Adipocyte (in vitro differentiated cells): ENCODE data around the gene MYLK4.

ENCODE experiments used
- DNase-seq: peaks from one replicate; pipeline ENCODE4 v3.0.0-alpha.2; 2015; ENCODE audit warnings: low read depth
- H3K27me3 ChIP-seq: replicated peaks from 2 replicates; pipeline ENCODE4 v1.7.0; 2013; ENCODE audit warnings: mild to moderate bottlenecking, low read length, moderate library complexity; ENCODE audit not compliant: control insufficient read depth, insufficient read depth
- H3K36me3 ChIP-seq: 2 replicates; pipeline ENCODE4 v1.7.0; 2013; ENCODE audit warnings: low read length, mild to moderate bottlenecking, moderate library complexity; ENCODE audit not compliant: control insufficient read depth, insufficient read depth, severe bottlenecking
- H3K4me1 ChIP-seq: 2 replicates; pipeline ENCODE4 v1.7.0; 2013; ENCODE audit warnings: mild to moderate bottlenecking, low read length, moderate library complexity; ENCODE audit not compliant: control insufficient read depth, insufficient read depth
- H3K4me3 ChIP-seq: 2 replicates; pipeline ENCODE4 v1.7.0; 2013; ENCODE audit warnings: mild to moderate bottlenecking, low read length, moderate library complexity
- H3K9ac ChIP-seq: 2 replicates; pipeline ENCODE4 v1.7.0; 2013; ENCODE audit warnings: mild to moderate bottlenecking, low read length, moderate library complexity
- H3K9me3 ChIP-seq: 2 replicates; pipeline ENCODE4 v1.7.0; 2013; ENCODE audit warnings: mild to moderate bottlenecking, low read length, moderate library complexity; ENCODE audit not compliant: control insufficient read depth

The MYLK4 gene

DNA sequence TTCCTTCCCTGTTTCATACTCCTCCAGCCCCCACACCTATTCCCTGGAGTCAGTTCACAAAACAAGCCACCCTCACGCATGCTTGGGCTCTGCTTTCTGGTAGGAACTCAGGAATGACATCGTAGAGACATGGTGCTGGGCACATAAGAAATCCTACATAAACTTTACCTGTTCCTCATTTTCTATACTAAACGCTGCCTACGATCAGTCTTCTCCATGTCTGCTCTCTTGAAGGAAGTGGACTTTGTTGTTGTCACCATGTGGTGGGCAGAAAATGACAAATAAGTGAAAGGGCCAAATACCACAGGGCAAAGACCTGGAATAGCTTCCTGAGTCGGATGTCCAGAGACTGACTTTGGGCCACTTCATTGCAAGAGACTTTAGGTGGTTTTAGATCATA is 10.1 kb downstream of the MYLK4 start:
- no peak for DNase-seq
- H3K9ac ChIP-seq, result no peak overlapping the region
- peaks cover 4% of the 10 kb centered on the region for H3K4me1 ChIP-seq
- H3K36me3 ChIP-seq, result no peaks in the 10 kb centered on the region
- no peak overlapping the region for H3K4me3 ChIP-seq
- H3K9me3 ChIP-seq, result no peaks in the 10 kb centered on the region
- H3K27me3 ChIP-seq, result no peaks in the 10 kb centered on the region

- no peak overlapping the region for H3K9ac ChIP-seq
- DNase-seq, result no peak
- H3K4me1 ChIP-seq, result peaks cover 4% of the 10 kb centered on the region
- H3K9me3 ChIP-seq, result no peaks in the 10 kb centered on the region
- H3K36me3 ChIP-seq, result no peaks in the 10 kb centered on the region
- H3K4me3 ChIP-seq, result no peak overlapping the region
- H3K27me3 ChIP-seq, result no peaks in the 10 kb centered on the region
Observed at GRCh38 chr6:2739335-2739734, 11.4 kb downstream of the MYLK4 start.

DNA sequence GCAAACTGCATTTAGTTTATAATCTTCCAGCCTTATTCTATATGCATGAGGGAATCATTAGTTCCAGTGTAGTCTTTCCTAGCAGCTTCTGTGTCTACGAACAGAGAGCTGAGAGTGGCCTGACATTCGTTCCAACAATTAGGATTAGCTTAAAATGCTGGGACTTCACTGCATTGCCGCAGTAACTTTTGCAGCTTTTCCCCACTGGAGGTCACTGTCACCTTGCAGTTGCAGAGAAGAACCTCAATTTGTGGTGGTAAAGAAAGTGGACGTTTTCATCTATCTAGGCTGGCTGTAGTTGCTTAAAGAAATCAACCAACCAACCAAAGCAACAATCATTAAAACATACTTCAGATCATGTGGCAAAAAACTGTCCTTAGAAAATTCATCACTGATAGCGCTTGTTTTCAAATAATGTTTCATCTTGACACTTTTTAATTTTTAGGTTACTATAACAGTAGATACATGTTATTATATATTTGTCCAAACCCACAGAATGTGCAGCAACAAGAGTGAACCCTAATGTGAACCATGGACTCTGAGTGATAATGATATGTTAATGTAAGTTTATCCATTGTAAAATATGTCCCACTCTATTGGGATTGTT is 12.2 kb downstream of the MYLK4 start:
- no peaks in the 10 kb centered on the region for H3K27me3 ChIP-seq
- no peak overlapping the region for H3K4me3 ChIP-seq
- peak; percentile 78 for DNase-seq
- no peaks in the 10 kb centered on the region for H3K9me3 ChIP-seq
- peaks cover 4% of the 10 kb centered on the region for H3K4me1 ChIP-seq
- H3K36me3 ChIP-seq, result no peaks in the 10 kb centered on the region
- no peak overlapping the region for H3K9ac ChIP-seq

DNA sequence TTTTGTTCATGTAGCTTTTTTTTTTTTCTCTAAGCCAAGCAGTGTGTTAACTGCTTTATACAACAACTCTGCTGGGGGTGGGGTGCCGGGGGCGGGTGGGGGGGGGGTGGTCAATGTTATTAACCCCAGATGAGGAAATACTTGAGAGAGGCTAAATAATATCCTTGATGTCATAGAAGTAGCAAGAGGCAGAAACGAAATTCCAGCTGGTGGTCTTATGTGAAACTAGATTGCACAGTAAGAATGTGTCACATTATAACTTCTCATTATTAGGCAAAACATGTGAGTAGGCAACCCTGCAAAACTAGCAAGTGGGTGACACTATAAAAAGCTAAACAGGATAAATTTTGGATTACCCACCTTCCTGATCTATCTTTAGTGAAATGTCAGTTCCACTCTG is 12.8 kb downstream of the MYLK4 start:
- H3K27me3 ChIP-seq, result no peaks in the 10 kb centered on the region
- no peaks in the 10 kb centered on the region for H3K36me3 ChIP-seq
- no peaks in the 10 kb centered on the region for H3K9me3 ChIP-seq
- H3K4me3 ChIP-seq, result no peak overlapping the region
- no peak overlapping the region for H3K9ac ChIP-seq
- DNase-seq, result no peak
- H3K4me1 ChIP-seq, result peaks cover 10% of the 10 kb centered on the region

- DNase-seq, result no peak
- H3K9ac ChIP-seq, result no peak overlapping the region
- no peaks in the 10 kb centered on the region for H3K27me3 ChIP-seq
- peaks cover 10% of the 10 kb centered on the region for H3K4me1 ChIP-seq
- H3K9me3 ChIP-seq, result no peaks in the 10 kb centered on the region
- H3K4me3 ChIP-seq, result no peak overlapping the region
- H3K36me3 ChIP-seq, result no peaks in the 10 kb centered on the region
Observed at GRCh38 chr6:2734488-2735166, 16.1 kb downstream of the MYLK4 start.

DNA sequence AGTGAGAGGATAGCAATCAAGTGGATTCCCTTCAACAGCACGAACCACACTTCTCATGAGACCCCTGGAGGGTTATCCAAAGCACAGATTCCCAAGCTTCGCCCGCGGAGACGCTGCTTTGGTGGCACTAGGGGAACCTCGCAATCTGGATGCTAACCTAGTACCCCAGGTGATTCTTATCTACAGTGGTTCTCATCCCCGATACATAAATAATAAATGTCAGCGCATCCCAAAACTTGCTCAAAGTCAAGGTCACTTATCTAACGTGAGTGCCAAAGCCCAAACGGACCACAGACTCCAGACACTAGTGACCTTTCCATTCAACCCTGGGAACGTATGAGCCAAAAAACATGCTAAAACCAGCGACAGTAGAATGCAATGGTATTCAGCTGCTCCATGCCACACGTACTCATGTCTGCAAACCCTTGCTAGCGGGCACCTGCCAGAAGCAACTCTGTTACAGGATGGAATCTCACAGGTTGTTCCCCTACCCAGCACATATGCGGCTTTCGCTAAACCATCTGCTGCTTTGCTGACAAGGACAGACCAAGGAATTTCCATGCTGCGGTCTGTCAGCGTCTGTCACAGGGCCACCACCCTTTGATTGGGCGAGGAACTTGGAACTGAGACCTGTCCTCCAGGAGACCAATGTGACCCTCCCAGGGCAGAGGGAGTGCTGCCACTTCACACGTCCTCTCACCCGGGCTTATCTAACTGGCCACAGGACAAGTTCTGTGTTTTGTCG is 16.8 kb downstream of the MYLK4 start:
- Histone ChIP-seq H3K4me3 (no peak overlapping the region), H3K9me3 (no peaks in the 10 kb centered on the region), H3K4me1 (peaks cover 10% of the 10 kb centered on the region), H3K36me3 (no peaks in the 10 kb centered on the region), H3K27me3 (no peaks in the 10 kb centered on the region), H3K9ac (no peak overlapping the region)
- DNase-seq, result no peak

- Histone ChIP-seq H3K9ac (no peak overlapping the region), H3K36me3 (no peaks in the 10 kb centered on the region), H3K27me3 (no peaks in the 10 kb centered on the region), H3K4me3 (no peak overlapping the region), H3K4me1 (peaks cover 10% of the 10 kb centered on the region), H3K9me3 (no peaks in the 10 kb centered on the region)
- DNase-seq, result no peak
Observed at GRCh38 chr6:2733324-2733723, 17.4 kb downstream of the MYLK4 start.

- Histone ChIP-seq H3K4me3 (no peak overlapping the region), H3K9me3 (no peaks in the 10 kb centered on the region), H3K36me3 (no peaks in the 10 kb centered on the region), H3K4me1 (peaks cover 10% of the 10 kb centered on the region), H3K27me3 (no peaks in the 10 kb centered on the region), H3K9ac (no peak overlapping the region)
- no peak for DNase-seq
Observed at GRCh38 chr6:2732503-2733089, 18.1 kb downstream of the MYLK4 start.

GRCh38 chr6:2731281-2731909 is 19.3 kb downstream of the MYLK4 start:
- H3K9ac ChIP-seq, result no peak overlapping the region
- DNase-seq, result no peak
- no peaks in the 10 kb centered on the region for H3K36me3 ChIP-seq
- H3K4me1 ChIP-seq, result peaks cover 10% of the 10 kb centered on the region
- H3K9me3 ChIP-seq, result no peaks in the 10 kb centered on the region
- no peaks in the 10 kb centered on the region for H3K27me3 ChIP-seq
- no peak overlapping the region for H3K4me3 ChIP-seq

GRCh38 chr6:2730353-2731107 is 20.2 kb downstream of the MYLK4 start:
- Histone ChIP-seq H3K4me3 (no peak overlapping the region), H3K9ac (no peak overlapping the region), H3K36me3 (no peaks in the 10 kb centered on the region), H3K9me3 (no peaks in the 10 kb centered on the region), H3K4me1 (peaks cover 10% of the 10 kb centered on the region), H3K27me3 (no peaks in the 10 kb centered on the region)
- no peak for DNase-seq
